Suprapubic skin (tissue), 4 donors: ENCODE results near the gene GGCT.
A peak's percentile ranks its signal among the peaks of the same experiment; 100 is the strongest.

ENCODE experiments used
- POLR2A ChIP-seq, 2 donors: fragments of 450-650 bp; IDR thresholded peaks; one replicate each; pipeline ENCODE4 v1.6.1; 2017; ENCODE audit warnings: antibody characterized with exemption in 2 of 2, mild to moderate bottlenecking in 2 of 2, moderate library complexity in 2 of 2
- POLR2AphosphoS5 ChIP-seq, 3 donors: sonication (generic); formaldehyde crosslinking; IDR thresholded peaks; one replicate each; pipeline ENCODE4 v1.6.1; 2017; ENCODE audit warnings: antibody characterized with exemption in 3 of 3
- TF ChIP-seq, protein P1 (sequence below), 2 donors: fragments of 200-600 bp in 1 of 2; fragments of 450-650 bp in 1 of 2; sonication (generic) in 1 of 2; IDR thresholded peaks; one replicate each; pipeline ENCODE4 v1.5.1; 2016 to 2019; ENCODE audit warnings: antibody characterized with exemption in 2 of 2, mild to moderate bottlenecking in 1 of 2, moderate library complexity in 1 of 2

DNA sequence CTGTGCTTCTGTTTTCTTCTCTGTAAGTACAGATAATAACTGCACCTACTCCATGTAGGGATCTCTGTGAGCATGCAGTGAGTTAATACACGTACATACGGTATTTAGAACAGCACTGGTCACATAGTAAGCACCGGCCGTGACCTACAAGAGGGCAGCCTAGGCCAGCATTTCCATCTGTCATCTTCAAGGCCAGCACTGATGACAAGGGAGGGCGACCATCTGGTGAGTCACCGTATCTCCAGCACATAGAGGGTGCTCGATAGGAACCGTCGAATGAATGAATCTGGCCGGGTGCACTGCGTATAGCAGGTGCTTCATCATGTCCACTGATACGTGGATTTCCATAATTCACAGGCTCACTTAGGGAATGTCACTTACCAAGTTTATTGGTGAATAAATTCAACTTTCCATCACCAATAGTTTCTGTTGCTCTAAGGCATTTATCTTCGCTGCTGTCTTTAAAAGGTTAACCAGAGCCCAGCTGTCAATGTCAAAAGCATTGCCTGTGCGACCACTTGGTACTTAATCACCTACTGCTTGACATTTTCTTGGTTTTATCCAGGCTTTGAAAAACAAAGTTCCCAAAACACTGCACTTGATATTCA is 34.4 kb downstream of the GGCT start:
- TF ChIP-seq POLR2AphosphoS5 (IDR thresholded peaks at IDR 0.05) (peak in 1 of 3 donors; percentile 16), POLR2A (IDR thresholded peaks at IDR 0.05) (no peak)
- TF ChIP-seq, protein P1, sequence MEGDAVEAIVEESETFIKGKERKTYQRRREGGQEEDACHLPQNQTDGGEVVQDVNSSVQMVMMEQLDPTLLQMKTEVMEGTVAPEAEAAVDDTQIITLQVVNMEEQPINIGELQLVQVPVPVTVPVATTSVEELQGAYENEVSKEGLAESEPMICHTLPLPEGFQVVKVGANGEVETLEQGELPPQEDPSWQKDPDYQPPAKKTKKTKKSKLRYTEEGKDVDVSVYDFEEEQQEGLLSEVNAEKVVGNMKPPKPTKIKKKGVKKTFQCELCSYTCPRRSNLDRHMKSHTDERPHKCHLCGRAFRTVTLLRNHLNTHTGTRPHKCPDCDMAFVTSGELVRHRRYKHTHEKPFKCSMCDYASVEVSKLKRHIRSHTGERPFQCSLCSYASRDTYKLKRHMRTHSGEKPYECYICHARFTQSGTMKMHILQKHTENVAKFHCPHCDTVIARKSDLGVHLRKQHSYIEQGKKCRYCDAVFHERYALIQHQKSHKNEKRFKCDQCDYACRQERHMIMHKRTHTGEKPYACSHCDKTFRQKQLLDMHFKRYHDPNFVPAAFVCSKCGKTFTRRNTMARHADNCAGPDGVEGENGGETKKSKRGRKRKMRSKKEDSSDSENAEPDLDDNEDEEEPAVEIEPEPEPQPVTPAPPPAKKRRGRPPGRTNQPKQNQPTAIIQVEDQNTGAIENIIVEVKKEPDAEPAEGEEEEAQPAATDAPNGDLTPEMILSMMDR (IDR thresholded peaks at IDR 0.05): no peak
